ENCODE measurements around the gene JMY.

DNA sequence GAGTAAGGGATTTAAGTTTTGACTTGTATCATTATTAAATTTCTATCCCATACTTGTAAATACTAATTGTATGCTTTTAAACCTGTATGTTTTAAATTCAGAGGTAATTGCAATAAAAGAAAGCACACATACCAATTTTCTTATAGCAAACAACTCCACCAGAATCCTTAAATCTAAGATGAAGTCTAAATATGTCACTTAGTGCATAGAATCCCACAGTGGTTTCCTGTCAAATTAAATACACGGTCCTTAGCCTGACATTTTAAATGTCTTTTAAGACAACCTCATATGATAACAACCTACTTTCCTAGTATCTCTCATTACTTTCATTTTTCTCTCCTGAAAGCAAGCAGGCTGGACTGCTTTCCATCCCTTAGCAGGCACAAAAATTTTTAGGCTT, 52.0 kb downstream of the JMY start:
- no peak for TF ChIP-seq POLR2A (IDR thresholded peaks at IDR 0.05)
- TF ChIP-seq, protein P1, sequence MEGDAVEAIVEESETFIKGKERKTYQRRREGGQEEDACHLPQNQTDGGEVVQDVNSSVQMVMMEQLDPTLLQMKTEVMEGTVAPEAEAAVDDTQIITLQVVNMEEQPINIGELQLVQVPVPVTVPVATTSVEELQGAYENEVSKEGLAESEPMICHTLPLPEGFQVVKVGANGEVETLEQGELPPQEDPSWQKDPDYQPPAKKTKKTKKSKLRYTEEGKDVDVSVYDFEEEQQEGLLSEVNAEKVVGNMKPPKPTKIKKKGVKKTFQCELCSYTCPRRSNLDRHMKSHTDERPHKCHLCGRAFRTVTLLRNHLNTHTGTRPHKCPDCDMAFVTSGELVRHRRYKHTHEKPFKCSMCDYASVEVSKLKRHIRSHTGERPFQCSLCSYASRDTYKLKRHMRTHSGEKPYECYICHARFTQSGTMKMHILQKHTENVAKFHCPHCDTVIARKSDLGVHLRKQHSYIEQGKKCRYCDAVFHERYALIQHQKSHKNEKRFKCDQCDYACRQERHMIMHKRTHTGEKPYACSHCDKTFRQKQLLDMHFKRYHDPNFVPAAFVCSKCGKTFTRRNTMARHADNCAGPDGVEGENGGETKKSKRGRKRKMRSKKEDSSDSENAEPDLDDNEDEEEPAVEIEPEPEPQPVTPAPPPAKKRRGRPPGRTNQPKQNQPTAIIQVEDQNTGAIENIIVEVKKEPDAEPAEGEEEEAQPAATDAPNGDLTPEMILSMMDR (IDR thresholded peaks at IDR 0.05), result no peak
